Pons (tissue), 1 donor: Measurements from ENCODE around the gene IRX5.

Experiments used
- DNase-seq: peaks from one replicate; pipeline ENCODE4 v3.0.0-alpha.2; 2016; ENCODE audit warnings: low spot score

IRX5 gene

GRCh38 chr16:54952195-54952594, 21.5 kb downstream of the IRX5 start:
- no peak for DNase-seq

- no peak for DNase-seq
Measured at GRCh38 chr16:54953461-54953860, 22.8 kb downstream of the IRX5 start.

DNA sequence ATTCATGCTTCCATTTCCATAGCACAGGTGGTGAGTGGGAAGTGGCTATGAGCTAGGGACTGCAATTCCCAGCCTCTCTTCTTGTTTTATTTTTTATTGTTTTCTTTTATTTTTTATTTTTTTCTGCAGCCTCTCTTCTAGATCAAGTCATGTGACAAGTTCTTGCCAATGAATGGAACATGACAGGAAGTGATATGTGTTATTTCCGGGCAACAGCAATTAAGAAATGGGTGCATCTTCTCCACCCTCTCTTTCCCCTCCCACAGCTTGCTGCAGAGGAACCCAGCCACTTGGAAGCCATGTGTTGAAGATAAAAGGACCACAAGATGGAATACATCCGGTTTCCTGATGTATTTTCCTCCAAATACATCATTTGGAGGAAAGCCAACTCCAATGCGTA, 23.6 kb downstream of the IRX5 start:
- DNase-seq = no peak

DNA sequence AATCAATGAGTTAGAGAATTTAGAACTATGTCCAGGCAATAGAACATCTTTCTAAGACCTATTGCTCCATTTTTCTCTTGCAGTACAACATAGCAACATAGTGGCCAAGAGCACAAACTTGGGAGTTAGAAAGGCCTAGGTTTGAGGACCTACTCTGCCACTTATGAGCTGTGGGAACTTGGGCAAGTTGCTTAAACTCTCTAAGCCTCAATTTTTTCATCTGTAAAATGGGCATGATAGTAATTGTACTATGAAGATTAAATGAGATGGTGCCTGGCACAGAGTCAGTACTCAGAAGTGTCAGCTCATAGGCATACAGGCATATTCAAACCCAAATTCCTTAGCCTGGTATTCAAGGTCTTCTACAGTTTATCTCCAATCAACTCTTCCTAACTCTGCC, 25.1 kb downstream of the IRX5 start:
- no peak for DNase-seq

DNA sequence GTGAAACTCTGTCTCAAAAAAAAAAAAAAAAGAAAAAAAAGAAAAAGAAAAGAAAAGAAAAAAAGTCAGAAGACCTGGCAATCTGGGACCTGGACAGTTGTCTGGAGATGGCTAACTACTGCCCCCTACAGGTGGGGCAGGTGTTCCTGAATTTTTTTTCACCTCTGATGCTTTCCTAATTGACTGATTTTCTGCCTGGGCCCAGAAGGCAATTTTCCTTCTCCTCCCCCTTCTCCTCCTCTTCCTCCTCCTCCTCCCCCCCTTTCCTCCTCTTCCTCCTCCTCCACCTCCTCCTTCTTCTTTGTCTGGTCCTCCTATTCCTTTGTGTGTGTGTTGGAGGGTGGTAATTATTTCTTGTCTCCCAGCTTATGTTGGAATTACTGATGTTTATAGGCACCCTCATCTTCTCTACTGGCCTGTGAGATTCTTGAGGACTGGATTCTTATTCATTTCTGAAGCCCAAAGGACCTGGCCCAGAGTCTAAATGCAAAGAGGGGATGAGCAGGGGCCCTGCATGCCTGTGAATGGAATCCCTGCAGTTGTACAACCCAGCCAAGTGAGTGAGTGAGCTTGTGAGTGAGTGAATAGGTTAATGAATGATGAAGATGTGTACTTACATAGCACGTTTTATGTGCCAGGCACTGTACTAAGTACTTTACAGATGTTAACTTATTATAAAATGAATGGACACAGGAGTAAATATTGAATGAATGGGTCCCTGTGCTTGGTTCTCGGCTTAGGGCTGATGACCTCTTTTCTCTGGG, 26.9 kb downstream of the IRX5 start:
- DNase-seq = no peak

DNA sequence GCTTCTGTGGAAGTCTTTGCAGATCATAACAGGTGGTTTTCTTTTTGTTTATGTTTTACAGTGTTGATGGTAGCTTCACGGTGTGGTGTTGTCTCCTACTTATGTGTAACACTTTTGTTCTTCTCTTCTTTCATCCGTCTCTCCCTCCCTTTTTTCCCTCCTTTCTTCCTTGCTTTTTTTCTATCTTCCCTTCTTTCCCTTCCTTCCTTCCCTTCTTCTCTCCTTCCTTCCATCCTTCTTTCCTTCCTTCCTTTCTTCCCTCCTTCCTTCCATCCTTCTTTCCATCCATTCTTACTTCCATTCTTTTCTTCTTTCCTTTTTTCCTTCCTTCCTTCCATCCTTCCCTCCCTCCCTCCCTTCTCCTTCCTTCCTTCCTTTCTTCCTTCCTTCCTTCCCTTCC, 31.4 kb downstream of the IRX5 start:
- DNase-seq = no peak

DNA sequence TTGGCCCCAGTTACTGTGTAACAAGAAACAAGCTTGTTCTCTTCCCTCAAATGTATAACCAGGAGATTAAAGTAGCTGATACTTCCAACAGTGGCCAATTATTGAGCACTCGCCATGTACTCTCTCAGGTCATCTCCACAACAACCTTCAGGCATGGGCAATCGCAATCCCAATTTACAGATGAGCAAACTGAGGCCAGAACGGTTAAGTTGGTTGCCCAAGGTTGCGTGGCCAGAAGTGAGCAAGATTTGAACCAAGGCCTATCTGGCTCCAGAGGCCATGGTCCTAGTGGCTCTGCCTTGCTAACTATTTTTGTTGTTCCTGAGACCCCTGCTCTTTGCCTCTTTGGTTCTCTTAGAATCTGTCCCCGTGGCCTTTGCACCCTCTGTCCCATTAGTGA, 33.6 kb downstream of the IRX5 start:
- no peak for DNase-seq

DNA sequence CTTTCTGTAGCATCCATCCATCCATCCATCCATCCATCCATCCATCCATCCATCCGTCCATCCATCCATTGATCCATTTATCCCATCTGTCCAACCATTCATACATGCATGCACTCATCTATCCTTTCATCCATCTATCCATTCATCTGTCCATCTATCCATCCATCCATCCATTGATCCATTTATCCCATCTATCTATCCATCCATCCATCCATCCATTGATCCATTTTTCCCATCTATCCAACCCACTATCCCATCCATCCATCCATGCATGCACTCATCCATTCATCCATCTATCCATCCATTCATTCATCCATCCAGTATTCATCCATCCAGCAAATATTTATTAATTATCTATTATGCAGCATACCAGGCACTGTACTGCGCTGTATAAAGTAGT, 34.8 kb downstream of the IRX5 start:
- no peak for DNase-seq

DNA sequence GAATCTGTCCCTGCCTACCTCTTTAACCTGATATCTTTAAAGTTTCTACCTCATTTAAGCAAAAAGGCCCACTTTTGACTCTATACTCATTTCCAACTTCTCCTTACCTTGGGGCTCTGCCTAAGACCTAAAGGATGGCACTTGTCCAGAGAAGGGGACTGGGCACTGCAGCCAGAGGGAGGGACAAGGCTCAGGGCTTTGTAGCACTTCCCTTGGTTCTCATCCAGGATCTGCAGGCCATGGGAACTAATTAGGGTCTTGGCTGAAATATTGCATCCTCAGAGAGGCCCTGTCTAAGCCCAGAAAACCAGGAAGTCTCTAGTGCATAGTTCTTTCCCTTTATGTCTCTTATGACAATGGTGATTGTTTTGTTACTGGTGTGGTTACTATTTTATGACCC, 37.3 kb downstream of the IRX5 start:
- DNase-seq = no peak

- no peak for DNase-seq
Measured at GRCh38 chr16:54968784-54969183, 38.1 kb downstream of the IRX5 start.

GRCh38 chr16:54970016-54970415, 39.4 kb downstream of the IRX5 start:
- DNase-seq = no peak

GRCh38 chr16:54974367-54974766, 43.7 kb downstream of the IRX5 start:
- no peak for DNase-seq

DNA sequence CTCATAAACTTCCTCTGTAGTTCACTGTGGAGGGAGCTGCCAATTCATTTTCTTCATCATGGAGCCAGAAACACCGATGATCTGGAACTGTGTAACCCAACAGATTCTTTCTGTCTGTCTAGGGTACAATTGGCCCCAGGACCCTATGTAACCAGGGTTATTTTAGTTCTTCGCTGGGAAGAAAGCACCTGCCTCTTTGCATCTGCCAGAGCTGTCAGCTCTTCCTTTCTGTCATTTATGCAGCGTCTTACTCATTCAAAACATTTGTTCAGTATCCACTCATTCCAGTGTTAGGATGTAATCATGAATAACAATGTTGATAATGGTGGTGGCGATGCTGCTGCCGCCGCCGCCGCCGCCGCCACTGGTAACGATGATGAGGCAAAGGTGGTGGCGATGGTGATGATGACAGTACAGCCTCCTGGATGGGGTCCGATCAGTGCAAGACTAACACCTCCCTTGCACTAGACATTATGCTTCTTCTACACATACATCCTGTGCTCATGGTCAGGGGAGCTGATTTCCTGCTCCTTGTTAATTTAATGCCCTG, 46.1 kb downstream of the IRX5 start:
- no peak for DNase-seq

DNA sequence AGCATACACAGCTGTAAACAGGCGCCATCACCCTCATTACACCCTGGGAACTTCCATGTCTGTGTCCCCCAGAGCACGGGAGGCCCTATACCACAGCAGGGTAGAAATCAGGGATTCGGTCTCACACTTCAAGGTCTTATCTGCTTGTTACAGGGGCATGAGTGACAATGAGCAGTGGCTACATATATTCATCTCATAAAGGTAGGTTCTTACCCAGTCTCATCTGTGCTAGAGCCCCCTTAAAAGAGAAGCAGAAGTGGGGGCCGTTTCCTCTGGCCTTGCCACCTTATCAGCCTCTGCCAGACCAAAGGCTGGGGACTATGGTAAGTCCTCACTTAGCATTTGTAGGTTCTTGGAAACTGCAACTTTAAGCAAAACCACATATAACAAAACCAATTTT, 46.5 kb downstream of the IRX5 start:
- DNase-seq = no peak

GRCh38 chr16:54980821-54981220, 50.2 kb downstream of the IRX5 start:
- no peak for DNase-seq
